Neural progenitor cell (in vitro differentiated cells): ENCODE measurements around the gene SLC5A11.

ENCODE experiments used
- CTCF ChIP-seq: fragments of 200-600 bp; sonication (generic); IDR thresholded peaks from 2 replicates; pipeline ENCODE4 v1.5.1; 2017; ENCODE audit warnings: antibody characterized with exemption, mild to moderate bottlenecking
- EZH2 ChIP-seq: fragments of 200-600 bp; sonication (generic); IDR thresholded peaks from 2 replicates; pipeline ENCODE4 v1.6.1; 2017; ENCODE audit warnings: antibody characterized with exemption, mild to moderate bottlenecking, moderate library complexity
- EZH2phosphoT487 ChIP-seq: fragments of 200-600 bp; sonication (generic); IDR thresholded peaks from 2 replicates; pipeline ENCODE4 v1.6.1; 2017; ENCODE audit warnings: antibody characterized with exemption

- TF ChIP-seq CTCF: no peak
- no peak for TF ChIP-seq EZH2
- TF ChIP-seq EZH2phosphoT487: no peak
Observed at GRCh38 chr16:24853830-24854229, 8.1 kb downstream of the SLC5A11 start.
